ENCODE measurements around the gene BCL2L15.

The BCL2L15 gene

DNA sequence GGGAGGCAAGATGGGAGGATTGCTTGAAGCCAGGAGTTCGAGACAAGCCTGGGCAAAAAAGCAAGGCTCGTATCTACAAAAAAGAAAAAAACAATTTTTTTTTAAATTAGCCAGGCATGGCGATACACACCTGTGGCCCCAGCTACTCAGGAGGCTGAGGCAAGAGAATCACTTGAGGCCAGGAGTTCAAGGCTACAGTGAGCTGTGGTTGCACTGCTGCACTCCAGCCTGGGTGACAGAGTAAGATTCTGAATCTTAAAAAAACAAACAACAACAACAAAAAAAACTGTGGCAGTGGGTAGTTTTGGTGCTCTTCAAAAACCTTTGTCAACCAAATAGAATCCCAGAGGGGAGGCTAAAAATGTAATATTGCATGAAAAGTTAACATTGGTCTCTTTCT lies 16.6 kb downstream of the BCL2L15 start:
- TF ChIP-seq GATA2 (IDR thresholded peaks at IDR 0.05; ENCODE audit: low read depth, low read length) (no peak), GATA3 (IDR thresholded peaks at IDR 0.05; ENCODE audit: low read depth, low read length) (no peak)

DNA sequence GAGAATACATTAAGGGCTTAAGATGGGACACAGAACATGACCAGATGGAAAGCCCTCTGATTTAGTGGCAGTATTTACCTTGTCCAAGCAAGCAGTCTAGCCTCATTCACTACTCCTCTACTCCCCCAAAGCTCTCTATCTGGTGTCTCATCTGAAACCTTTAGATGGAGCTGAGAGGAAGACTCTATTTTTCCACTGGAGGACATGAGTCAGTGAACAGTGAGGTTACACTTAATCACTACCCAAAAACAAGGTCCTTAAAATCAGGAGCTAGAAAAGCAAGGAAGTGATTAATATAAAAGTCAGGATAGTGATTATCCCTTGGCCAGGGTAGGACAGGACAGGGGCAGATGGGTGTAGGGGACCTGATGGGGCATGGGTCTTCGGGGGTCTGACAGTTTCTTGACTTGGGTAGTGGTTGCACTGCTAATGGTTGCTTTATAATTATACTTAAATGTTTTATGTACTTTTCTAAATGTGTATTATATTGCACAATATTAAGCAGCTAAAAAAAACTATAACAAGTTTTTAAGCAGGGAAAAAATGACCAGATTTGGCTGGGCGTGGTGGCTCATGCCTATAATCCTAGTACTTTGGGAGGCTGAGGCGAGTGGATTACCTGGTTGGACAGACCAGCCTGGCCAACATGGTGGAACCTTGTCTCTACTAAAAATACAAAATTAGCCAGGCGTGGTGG lies 18.8 kb downstream of the BCL2L15 start:
- no peak for TF ChIP-seq GATA2 (IDR thresholded peaks at IDR 0.05; ENCODE audit: low read depth, low read length)
- no peak for TF ChIP-seq GATA3 (IDR thresholded peaks at IDR 0.05; ENCODE audit: low read depth, low read length)

DNA sequence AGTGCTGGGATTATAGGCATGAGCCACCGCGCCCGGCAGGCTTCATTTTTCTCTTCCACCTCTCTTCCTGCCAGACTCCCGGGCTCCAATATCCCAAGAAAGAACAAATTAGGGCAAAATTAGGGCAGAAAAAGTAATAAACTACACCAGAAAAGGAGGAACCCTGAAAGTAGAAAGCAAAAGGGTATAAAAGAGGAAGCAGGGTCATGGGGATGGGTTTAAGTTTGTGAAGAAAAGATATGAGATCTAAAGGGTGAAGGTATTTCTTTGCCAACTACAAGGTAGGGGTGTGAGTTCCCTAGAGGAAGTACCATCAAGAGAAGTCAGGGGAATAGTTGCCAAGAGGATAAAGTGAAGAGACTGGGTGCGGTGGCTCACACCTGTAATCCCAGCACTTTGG lies 25.7 kb downstream of the BCL2L15 start:
- TF ChIP-seq GATA2 (IDR thresholded peaks at IDR 0.05; ENCODE audit: low read depth, low read length) (no peak), GATA3 (IDR thresholded peaks at IDR 0.05; ENCODE audit: low read depth, low read length) (no peak)

DNA sequence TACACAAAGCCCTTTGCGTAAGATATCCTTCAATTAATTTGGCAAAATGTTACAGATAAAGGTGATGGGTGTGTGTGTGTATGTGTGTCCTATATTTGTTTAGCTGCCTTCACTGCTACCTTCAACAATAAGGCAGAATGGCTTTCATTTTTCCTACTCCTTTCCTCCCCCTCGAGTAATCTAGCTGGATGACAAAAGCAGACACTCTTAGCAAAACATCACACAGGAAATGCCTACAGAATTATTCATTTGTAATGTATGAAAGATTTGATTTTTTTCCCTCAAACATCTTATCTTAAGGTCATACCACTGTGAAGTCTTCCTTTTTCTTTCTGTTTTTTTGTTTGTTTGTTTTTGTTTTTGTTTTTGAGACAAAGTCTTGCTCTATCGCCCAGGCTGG lies 26.5 kb downstream of the BCL2L15 start:
- TF ChIP-seq GATA2 (IDR thresholded peaks at IDR 0.05; ENCODE audit: low read depth, low read length) = no peak
- TF ChIP-seq GATA3 (IDR thresholded peaks at IDR 0.05; ENCODE audit: low read depth, low read length) = no peak

DNA sequence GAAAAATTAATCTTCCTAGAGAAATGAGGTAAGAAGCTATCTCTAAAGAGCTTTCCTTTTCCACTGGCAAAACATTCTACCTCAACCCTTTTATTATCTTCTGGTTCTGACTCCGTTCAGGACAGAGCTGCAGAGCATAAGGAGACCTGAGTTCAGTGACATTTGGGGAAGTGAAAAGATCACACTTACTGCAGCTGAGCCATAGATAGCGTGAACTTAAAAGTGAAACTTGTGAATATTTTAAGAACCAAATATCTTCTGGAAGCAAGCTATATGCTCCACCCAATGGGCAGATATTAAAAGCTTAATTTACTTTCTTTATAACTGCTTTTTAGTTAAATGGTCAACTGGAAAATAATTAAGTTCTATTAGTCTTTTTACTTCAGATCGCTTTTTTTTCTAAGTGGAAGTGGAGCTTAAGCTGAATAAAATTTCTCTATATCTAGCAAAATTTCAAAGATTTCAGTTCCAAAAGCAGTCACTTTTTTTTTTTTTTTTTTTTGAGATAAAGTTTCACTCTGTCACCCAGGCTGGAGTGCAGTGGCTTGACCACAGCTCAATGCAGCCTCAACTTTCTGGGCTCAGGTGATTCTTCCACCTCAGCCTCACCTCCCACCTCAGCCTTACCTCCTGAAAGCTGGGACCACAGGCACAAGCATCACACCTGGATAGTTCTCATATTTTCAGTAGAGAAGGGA lies 27.8 kb downstream of the BCL2L15 start:
- TF ChIP-seq GATA2 (IDR thresholded peaks at IDR 0.05; ENCODE audit: low read depth, low read length) (no peak), GATA3 (IDR thresholded peaks at IDR 0.05; ENCODE audit: low read depth, low read length) (no peak)

DNA sequence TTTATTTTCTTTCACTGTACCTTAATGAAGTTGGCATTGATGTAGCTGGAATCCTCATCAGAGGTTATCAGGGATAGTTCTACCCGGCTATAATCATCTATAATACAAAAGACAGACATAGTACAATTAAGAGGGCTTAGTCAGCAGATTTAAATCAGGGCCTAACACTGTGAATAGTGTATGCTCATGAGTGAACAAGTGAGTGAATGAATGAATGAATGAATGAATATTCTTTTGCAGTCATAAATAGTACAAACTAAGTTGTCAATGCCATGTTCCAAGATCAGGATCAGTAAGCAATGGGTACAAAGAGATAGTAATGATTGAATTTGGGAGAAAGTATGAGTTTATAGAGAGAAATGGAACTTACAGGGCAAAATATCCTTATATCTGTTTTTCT lies 28.4 kb downstream of the BCL2L15 start:
- TF ChIP-seq GATA3 (IDR thresholded peaks at IDR 0.05; ENCODE audit: low read depth, low read length) = no peak
- TF ChIP-seq GATA2 (IDR thresholded peaks at IDR 0.05; ENCODE audit: low read depth, low read length) = no peak

DNA sequence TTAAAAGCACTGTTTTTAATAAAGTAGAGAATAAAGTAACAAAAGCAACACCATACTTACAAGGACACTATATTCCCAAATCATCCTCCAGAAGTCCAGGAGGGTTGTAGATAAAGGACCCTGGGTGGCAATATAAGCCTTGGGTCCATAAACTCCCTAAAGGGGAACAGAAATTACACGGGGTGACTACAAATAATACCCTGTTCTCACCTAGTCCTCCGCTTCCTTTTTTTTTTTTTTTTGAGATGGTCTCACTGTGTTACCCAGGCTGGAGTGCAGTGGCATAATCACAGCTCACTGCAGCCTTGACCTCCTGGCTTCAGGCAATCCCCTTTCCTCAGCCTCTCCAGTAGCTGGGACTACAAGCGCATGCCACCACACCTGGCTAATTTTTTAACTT lies 29.0 kb downstream of the BCL2L15 start:
- TF ChIP-seq GATA2 (IDR thresholded peaks at IDR 0.05; ENCODE audit: low read depth, low read length) (no peak), GATA3 (IDR thresholded peaks at IDR 0.05; ENCODE audit: low read depth, low read length) (no peak)

DNA sequence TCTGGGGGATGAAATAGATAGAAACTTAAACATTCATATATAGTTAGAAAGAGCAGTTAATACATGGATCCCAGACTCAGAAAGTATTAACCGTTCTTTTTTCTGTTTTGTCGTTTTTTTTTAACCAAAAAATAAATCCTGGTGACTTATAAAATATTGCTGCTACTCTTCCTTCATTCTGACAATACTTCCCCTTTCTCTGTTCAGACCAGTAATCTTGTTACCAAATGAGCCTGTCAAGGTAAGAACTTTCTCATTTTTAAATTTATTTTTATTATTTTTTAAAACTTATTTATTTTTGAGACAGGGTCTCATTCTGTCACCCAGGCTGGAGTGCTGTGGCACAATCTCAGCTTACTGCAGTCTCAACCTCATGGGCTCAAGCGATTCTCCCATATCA lies 29.6 kb downstream of the BCL2L15 start:
- no peak for TF ChIP-seq GATA2 (IDR thresholded peaks at IDR 0.05; ENCODE audit: low read depth, low read length)
- TF ChIP-seq GATA3 (IDR thresholded peaks at IDR 0.05; ENCODE audit: low read depth, low read length) = no peak

DNA sequence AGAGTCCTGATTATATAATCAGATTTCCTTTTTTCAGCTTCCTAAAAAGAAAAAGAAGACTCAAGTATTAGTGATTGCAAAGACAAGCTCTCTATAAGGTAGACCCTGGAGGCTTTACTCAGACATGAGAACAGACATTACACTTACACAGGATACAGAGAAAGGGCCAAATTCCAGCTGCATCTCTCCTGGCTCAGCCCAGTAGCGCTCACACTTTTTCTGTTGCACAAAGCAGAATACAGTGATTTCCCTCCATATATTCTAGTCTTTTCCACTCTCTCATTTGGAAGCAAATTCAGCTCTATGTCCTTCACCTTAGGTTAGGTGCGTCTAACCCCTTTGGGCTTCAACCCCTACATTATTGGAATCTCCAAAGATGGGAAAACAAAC lies 31.0 kb downstream of the BCL2L15 start:
- TF ChIP-seq GATA2 (IDR thresholded peaks at IDR 0.05; ENCODE audit: low read depth, low read length) (no peak), GATA3 (IDR thresholded peaks at IDR 0.05; ENCODE audit: low read depth, low read length) (no peak)

DNA sequence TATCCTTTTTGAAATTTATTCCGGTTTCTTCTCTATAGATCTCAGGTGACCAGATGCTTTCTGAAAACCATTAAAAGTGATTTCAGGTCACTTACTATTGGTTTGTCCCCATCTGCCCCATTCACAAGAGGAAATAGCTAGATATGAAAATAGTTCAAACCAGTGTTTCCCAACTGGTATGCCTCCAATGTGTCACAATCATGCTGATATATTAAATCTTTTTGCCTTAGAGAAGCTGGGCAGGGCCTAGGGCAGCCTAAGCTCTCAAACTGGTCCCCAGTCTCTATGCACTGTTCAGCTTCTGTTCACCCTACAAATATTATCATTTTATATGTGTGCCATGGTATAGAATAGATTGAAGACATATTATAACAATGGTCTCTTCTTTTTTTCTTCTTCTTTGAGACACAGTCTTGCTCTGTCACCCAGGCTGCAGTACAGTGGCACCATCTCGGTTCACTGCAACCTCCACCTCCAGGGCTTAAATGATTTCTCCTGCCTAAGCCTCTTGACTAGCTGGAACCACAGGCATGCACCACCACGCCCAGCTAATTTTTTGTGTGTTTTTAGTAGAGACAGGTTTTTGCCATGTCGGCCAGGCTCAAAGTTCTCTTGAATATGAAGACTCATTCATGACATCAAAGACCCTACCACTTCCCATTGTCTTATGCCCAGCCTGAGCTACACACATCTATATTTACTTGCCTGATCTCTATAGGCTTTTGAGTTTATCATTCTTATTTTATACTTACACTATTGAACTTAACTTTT lies 31.6 kb downstream of the BCL2L15 start:
- no peak for TF ChIP-seq GATA2 (IDR thresholded peaks at IDR 0.05; ENCODE audit: low read depth, low read length)
- TF ChIP-seq GATA3 (IDR thresholded peaks at IDR 0.05; ENCODE audit: low read depth, low read length) = no peak

DNA sequence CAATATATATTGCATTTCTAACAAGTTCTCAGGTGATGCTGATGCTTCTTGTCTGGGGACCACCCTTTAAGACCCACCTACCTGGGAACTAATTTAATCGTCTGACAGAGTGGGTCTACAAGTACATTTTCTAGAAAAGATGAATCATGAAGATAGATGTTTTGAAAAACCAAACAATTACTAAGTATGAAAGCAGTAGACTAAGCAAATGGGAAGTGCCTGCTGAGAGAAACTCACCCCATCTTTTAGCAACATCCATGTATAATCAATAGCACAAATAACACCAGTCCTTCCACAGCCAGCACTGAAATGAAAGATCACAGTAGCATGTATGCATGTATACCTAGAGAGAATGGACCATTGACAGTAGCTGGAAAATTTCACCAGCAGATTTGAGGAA lies 33.1 kb downstream of the BCL2L15 start:
- TF ChIP-seq GATA3 (IDR thresholded peaks at IDR 0.05; ENCODE audit: low read depth, low read length) (no peak), GATA2 (IDR thresholded peaks at IDR 0.05; ENCODE audit: low read depth, low read length) (no peak)

DNA sequence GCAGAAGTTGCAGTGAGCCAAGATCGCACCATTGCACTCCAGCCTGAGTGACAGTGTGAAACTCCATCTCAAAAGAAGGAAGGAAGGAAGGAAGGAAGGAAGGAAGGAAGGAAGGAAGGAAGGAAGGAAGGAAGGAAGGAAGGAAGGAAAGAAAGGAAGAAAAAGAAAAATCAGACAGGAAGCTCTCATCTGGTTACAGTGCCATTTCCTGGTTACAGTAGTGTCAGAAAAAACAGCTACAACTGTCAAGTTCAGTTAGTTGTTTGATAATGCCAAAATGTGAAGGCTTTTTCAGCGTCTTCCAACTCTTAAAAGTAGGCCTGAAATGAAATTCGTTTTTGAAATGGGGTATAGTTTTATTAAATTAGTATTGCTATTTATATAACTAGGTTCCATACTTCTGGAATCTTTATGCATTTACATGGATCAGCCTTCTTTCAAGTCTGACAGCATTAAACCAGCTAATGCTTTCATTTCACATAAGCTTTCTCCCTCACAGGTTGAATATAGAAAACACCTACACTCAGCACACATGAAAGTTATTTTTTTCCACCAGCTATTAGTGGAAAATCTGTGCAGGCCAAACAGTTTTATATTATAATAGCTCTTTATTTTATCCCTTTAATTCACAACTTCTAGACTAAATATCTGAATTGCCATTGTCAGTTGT lies 37.1 kb downstream of the BCL2L15 start:
- TF ChIP-seq GATA3 (IDR thresholded peaks at IDR 0.05; ENCODE audit: low read depth, low read length) = no peak

DNA sequence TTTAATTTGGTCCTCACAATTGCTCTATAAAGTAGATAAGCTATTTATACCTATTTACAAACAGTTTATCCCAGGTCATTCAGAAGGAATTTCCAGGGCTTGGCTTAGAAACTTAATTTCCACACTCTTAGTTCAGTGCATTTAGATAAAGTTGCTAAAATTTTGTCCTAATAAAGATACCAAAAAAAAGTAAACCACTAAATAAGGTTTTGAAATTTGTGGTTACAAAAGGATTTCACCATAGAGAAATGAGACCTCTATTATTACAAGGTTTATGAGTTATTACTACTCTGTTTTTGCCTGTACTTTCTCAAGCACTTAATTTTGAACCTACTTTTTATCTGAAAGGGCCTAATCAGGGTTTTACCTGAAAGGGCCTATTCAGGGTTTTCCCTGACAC lies 38.3 kb downstream of the BCL2L15 start:
- TF ChIP-seq GATA2 (IDR thresholded peaks at IDR 0.05; ENCODE audit: low read depth, low read length) = no peak
- no peak for TF ChIP-seq GATA3 (IDR thresholded peaks at IDR 0.05; ENCODE audit: low read depth, low read length)

DNA sequence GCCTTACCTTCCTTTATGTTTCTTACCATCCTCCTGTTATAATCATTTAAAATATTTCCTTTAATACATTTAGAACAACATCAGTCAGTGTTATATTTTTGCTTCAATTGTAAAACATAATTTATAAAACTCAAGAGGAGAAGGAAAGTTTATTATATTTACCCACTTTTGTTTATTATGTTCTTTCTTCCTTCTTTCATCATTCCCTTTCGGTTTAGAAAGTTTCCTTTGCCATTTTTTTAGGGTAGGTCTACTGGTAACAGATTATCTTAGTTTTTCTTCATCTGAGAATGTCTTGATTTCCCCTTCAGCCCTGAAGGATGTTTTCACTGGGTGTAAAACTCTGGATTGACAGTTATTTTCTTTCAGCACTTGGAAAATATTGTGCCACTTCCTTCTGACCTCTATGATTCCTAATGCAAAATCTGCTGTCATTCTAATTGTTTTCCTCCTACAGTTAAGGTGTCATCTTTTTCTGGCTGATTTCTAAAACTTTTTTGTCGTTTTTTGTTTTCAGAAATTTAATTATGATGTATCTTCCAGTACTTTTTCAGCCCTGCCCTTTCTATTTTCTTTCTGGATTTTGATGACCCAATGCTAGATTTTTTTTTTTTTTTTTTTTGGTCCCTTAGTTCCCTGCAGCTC lies 40.9 kb downstream of the BCL2L15 start:
- TF ChIP-seq GATA3 (IDR thresholded peaks at IDR 0.05; ENCODE audit: low read depth, low read length) = no peak
